Endodermal cell (in vitro differentiated cells): ENCODE measurements around the gene GLIS2. TPM values are rescaled to one million over a fixed set of nuclear protein-coding genes. Genes with fewer than 3 reads are reported as not detected.

Experiments
- DNase-seq: peaks from one replicate; pipeline ENCODE4 v3.0.0-alpha.2; 2017
- H3K27ac ChIP-seq: 2 replicates; pipeline ENCODE4 v1.5.1; 2013; ENCODE audit warnings: mild to moderate bottlenecking, low read depth, low read length, moderate library complexity
- H3K27me3 ChIP-seq: 2 replicates; pipeline ENCODE4 v1.6.1; 2013; ENCODE audit warnings: mild to moderate bottlenecking, low read length, moderate library complexity; ENCODE audit not compliant: insufficient read depth, control insufficient read depth, poor library complexity, severe bottlenecking
- H3K36me3 ChIP-seq: 2 replicates; pipeline ENCODE4 v1.7.0; 2013; ENCODE audit warnings: mild to moderate bottlenecking, low read length, moderate library complexity; ENCODE audit not compliant: control insufficient read depth, insufficient read depth
- H3K4me1 ChIP-seq: one replicate; pipeline ENCODE4 v1.7.0; 2013; ENCODE audit warnings: low read length; ENCODE audit not compliant: control insufficient read depth, insufficient read depth
- H3K4me3 ChIP-seq: 2 replicates; pipeline ENCODE4 v1.5.1; 2013; ENCODE audit warnings: mild to moderate bottlenecking, low read length, moderate library complexity
- H3K9ac ChIP-seq: 2 replicates; pipeline ENCODE4 v1.6.1; 2013; ENCODE audit warnings: mild to moderate bottlenecking, low read length, moderate library complexity; ENCODE audit not compliant: poor library complexity, severe bottlenecking; ENCODE audit errors: extremely low read depth
- H3K9me3 ChIP-seq: 2 replicates; pipeline ENCODE4 v1.6.1; 2013; ENCODE audit warnings: mild to moderate bottlenecking, low read length, moderate library complexity; ENCODE audit not compliant: control insufficient read depth
- H3K27ac Mint-ChIP-seq: 2 replicates; pipeline ENCODE4 v1.8.0; 2020; ENCODE audit warnings: mixed read lengths
- H3K27me3 Mint-ChIP-seq: 2 replicates; pipeline ENCODE4 v1.8.0; 2021; ENCODE audit warnings: mild to moderate bottlenecking, mixed read lengths; ENCODE audit not compliant: insufficient read depth
- H3K36me3 Mint-ChIP-seq: 2 replicates; pipeline ENCODE4 v1.8.0; 2020; ENCODE audit warnings: low read depth, mixed read lengths
- H3K4me1 Mint-ChIP-seq: 2 replicates; pipeline ENCODE4 v1.8.0; 2020; ENCODE audit warnings: mixed read lengths
- H3K4me3 Mint-ChIP-seq: 2 replicates; pipeline ENCODE4 v1.8.0; 2020; ENCODE audit warnings: mild to moderate bottlenecking, moderate library complexity, mixed read lengths
- H3K9me3 Mint-ChIP-seq: 2 replicates; pipeline ENCODE4 v1.8.0; 2020; ENCODE audit warnings: mild to moderate bottlenecking, mixed read lengths
- WGBS, 2 experiments: methylation state at CpG; one replicate each; pipeline versions ENCODE4 v1.1.5 to v1.1.7; 2013; ENCODE audit warnings: missing lambda C conversion rate in 2 of 2, mixed read lengths in 1 of 2; ENCODE audit not compliant: insufficient coverage in 1 of 2, insufficient read length in 1 of 2; 5-methylcytosine and 5-hydroxymethylcytosine counted together
- total RNA-seq, 2 donors: library from RNA; stranded (reverse); fragmentation: NEBNext Ultra II Directional in 1 of 2; extraction: Animal tissue kit (Norgen Biotek cat#: 25700) in 1 of 2; gene quantifications; 2 replicates in 1 of 2; 3 replicates in 1 of 2; pipeline ENCODE4 v1.2.1, GENCODE V29; 2021
- TF ChIP-seq, protein P1 (sequence below): fragments of 200-600 bp; sonication (generic); conservative IDR thresholded peaks from 2 replicates; pipeline ENCODE4 v1.5.0; 2021; ENCODE audit warnings: antibody characterized with exemption, mild to moderate bottlenecking

GLIS2 gene
- total RNA-seq, 2 donors from 2014 or later: 9.1 to 13.2 TPM

- H3K27ac ChIP-seq: peak overlapping the region; percentile 24
- no peak overlapping the region for H3K4me3 ChIP-seq
- Mint-ChIP-seq H3K9me3 (no peaks in the 10 kb centered on the region), H3K36me3 (peaks cover 10% of the 10 kb centered on the region), H3K4me1 (peaks cover 4% of the 10 kb centered on the region), H3K27me3 (no peaks in the 10 kb centered on the region), H3K4me3 (no peak overlapping the region), H3K27ac (no peak overlapping the region)
- DNase-seq: no peak
- H3K9ac ChIP-seq: no peak overlapping the region
- peaks cover 19% of the 10 kb centered on the region for H3K36me3 ChIP-seq
- H3K4me1 ChIP-seq: no peaks in the 10 kb centered on the region
- H3K9me3 ChIP-seq: no peaks in the 10 kb centered on the region
- TF ChIP-seq, protein P1, sequence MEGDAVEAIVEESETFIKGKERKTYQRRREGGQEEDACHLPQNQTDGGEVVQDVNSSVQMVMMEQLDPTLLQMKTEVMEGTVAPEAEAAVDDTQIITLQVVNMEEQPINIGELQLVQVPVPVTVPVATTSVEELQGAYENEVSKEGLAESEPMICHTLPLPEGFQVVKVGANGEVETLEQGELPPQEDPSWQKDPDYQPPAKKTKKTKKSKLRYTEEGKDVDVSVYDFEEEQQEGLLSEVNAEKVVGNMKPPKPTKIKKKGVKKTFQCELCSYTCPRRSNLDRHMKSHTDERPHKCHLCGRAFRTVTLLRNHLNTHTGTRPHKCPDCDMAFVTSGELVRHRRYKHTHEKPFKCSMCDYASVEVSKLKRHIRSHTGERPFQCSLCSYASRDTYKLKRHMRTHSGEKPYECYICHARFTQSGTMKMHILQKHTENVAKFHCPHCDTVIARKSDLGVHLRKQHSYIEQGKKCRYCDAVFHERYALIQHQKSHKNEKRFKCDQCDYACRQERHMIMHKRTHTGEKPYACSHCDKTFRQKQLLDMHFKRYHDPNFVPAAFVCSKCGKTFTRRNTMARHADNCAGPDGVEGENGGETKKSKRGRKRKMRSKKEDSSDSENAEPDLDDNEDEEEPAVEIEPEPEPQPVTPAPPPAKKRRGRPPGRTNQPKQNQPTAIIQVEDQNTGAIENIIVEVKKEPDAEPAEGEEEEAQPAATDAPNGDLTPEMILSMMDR: no peak
- WGBS, 2 experiments: 96 to 100% methylated on average over 1 to 12 of the region's 12 CpGs
- no peaks in the 10 kb centered on the region for H3K27me3 ChIP-seq
These were observed 22.3 kb downstream of the GLIS2 start for GRCh38 chr16:4338125-4338582.

DNA sequence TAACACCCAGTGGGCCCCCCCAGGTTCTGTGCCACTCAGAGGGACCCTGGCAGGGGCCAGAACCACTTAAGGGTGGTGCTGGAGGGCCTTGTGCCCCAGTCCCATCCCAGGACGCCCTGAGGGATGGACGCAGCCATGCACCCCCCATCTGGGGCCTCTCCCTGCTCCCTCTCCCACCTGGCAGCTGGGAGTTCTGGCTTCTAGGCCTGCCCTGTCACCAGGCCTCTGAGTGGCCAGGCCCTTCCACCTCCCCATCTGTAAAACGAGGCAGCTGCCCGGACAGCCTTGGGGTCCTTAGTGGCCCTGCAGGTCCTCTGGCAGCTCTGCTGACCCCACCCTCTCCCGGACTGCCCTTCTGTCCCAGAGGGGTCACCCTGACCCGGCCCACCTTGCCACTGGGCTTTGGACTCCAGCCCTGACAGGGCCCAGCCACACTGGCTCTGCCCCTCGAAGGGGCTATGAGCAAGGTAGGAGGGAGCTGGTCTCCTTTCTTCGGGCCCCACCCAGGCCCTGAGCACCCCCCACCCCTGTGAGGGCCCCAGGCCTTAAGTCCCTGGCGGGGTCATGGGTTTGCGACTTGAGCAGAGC lies 22.9 kb downstream of the GLIS2 start:
- no peak overlapping the region for H3K4me3 ChIP-seq
- H3K36me3 ChIP-seq: peaks cover 21% of the 10 kb centered on the region
- H3K27ac ChIP-seq: peak overlapping the region; percentile 24
- Mint-ChIP-seq H3K4me3 (no peak overlapping the region), H3K9me3 (peaks cover 2% of the 10 kb centered on the region), H3K4me1 (peaks cover 4% of the 10 kb centered on the region), H3K27me3 (no peaks in the 10 kb centered on the region), H3K27ac (no peak overlapping the region), H3K36me3 (peaks cover 14% of the 10 kb centered on the region)
- TF ChIP-seq, protein P1: no peak
- no peak for DNase-seq
- no peak overlapping the region for H3K9ac ChIP-seq
- WGBS, 2 experiments: 92 to 93% methylated on average over 7 to 10 of the region's 10 CpGs
- H3K27me3 ChIP-seq: no peaks in the 10 kb centered on the region
- H3K4me1 ChIP-seq: no peaks in the 10 kb centered on the region
- H3K9me3 ChIP-seq: no peaks in the 10 kb centered on the region

DNA sequence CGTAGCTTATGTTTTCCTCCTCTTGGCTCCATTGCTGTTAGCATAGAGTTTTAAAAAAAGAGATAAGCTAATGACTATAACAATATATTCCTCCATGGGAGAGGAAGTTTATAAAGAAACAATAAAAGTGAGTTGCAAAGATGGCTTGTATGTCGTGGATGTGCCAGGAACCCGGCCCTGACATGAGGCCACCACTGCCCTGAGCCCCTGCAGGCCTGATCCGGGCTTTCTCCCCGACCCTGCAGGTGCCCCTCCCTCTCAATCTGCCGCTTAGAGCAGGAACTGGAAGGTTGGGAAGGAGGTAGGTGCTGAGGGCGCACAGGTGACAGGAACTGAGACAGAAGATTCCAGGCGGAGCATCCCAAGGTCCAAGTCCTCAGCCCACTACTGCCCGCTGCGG lies 23.6 kb downstream of the GLIS2 start:
- Mint-ChIP-seq H3K4me1 (peaks cover 4% of the 10 kb centered on the region), H3K27me3 (no peaks in the 10 kb centered on the region), H3K27ac (no peak overlapping the region), H3K9me3 (peaks cover 4% of the 10 kb centered on the region), H3K36me3 (peaks cover 17% of the 10 kb centered on the region), H3K4me3 (no peak overlapping the region)
- H3K36me3 ChIP-seq: peaks cover 23% of the 10 kb centered on the region
- no peaks in the 10 kb centered on the region for H3K4me1 ChIP-seq
- no peak for DNase-seq
- TF ChIP-seq, protein P1: no peak
- H3K4me3 ChIP-seq: no peak overlapping the region
- H3K9ac ChIP-seq: no peak overlapping the region
- H3K27ac ChIP-seq: peak overlapping the region; percentile 38
- WGBS, 2 experiments: 86 to 88% methylated on average over 4 to 10 of the region's 10 CpGs
- no peaks in the 10 kb centered on the region for H3K27me3 ChIP-seq
- no peaks in the 10 kb centered on the region for H3K9me3 ChIP-seq
